Erythroblast (primary cell): ENCODE data around the gene MPRIP.

Experiments used
- GATA1 ChIP-seq: IDR thresholded peaks from 2 replicates; pipeline ENCODE4 v1.6.1; 2011; ENCODE audit warnings: low read depth, mild to moderate bottlenecking, control low read depth, low read length, moderate library complexity
- POLR2A ChIP-seq: IDR thresholded peaks from 2 replicates; pipeline ENCODE4 v1.6.1; 2011; ENCODE audit warnings: mild to moderate bottlenecking, low read length

- TF ChIP-seq POLR2A: no peak
- no peak for TF ChIP-seq GATA1
Observed at GRCh38 chr17:17029938-17030337, 12.3 kb upstream of the MPRIP start.
